Nephron progenitor cell (in vitro differentiated cells): ENCODE data around the gene UBE2M.
A peak's percentile ranks its signal among the peaks of the same experiment; 100 is the strongest.

Experiments
- DNase-seq: peaks from one replicate; pipeline ENCODE4 v3.0.0; 2021
- H3K27ac Mint-ChIP-seq: 2 replicates; pipeline ENCODE4 v1.8.0; 2021; ENCODE audit warnings: mild to moderate bottlenecking, moderate library complexity, mixed read lengths
- H3K27me3 Mint-ChIP-seq: 2 replicates; pipeline ENCODE4 v1.8.0; 2021; ENCODE audit warnings: mild to moderate bottlenecking, low read depth, mixed read lengths; ENCODE audit not compliant: poor library complexity
- H3K36me3 Mint-ChIP-seq: 2 replicates; pipeline ENCODE4 v1.8.0; 2021; ENCODE audit warnings: low read depth, mixed read lengths
- H3K4me1 Mint-ChIP-seq: 2 replicates; pipeline ENCODE4 v1.8.0; 2021; ENCODE audit warnings: mixed read lengths
- H3K4me3 Mint-ChIP-seq: 2 replicates; pipeline ENCODE4 v1.8.0; 2021; ENCODE audit warnings: mild to moderate bottlenecking, moderate library complexity, mixed read lengths
- H3K9me3 Mint-ChIP-seq: 2 replicates; pipeline ENCODE4 v1.8.0; 2021; ENCODE audit warnings: mild to moderate bottlenecking, moderate library complexity, mixed read lengths
- TF ChIP-seq, protein P1 (sequence below): fragments of 200-600 bp; sonication (generic); IDR thresholded peaks from 2 replicates; pipeline ENCODE4 v1.5.0; 2021; ENCODE audit warnings: antibody characterized with exemption

The UBE2M gene

DNA sequence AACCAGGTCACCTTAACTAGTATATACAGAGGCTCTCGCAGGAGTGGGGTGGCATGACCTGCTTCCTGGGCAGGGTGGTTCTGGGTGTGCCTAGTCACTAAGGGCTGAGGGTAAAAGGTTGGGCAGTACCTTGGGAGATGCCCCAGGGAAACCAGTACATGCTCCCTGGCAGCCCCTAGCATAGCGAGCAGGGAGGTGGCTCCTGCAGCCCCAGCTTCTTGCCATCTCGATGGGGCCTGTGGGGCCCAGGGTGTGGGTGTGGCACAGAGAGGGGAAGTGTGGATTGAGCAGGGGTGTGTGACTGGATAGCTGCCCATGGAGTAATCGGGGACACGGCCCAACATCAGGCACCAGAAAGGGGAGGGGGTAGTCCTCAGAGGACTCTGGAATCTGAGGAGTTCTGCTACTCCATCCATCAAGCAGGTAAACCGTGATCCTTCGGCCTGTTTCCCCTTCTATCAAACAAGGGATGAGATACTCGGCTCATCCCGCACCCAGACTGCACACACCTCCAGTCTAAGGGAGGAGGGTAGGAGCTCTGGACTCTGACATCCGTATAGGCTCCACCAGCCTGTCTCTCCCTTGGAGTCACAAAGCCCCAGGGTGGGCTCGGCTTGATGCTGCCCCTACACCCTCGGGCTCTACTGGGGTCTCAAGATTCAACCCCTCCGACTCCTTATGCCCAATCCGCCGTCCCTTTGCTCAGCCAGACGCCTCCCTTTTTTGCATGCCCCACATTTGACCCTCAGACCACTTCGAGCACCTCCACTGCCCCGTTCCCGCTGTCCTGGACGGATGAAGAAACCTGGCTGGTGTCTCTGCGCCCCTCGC lies 39.9 kb downstream of the UBE2M start:
- TF ChIP-seq, protein P1, sequence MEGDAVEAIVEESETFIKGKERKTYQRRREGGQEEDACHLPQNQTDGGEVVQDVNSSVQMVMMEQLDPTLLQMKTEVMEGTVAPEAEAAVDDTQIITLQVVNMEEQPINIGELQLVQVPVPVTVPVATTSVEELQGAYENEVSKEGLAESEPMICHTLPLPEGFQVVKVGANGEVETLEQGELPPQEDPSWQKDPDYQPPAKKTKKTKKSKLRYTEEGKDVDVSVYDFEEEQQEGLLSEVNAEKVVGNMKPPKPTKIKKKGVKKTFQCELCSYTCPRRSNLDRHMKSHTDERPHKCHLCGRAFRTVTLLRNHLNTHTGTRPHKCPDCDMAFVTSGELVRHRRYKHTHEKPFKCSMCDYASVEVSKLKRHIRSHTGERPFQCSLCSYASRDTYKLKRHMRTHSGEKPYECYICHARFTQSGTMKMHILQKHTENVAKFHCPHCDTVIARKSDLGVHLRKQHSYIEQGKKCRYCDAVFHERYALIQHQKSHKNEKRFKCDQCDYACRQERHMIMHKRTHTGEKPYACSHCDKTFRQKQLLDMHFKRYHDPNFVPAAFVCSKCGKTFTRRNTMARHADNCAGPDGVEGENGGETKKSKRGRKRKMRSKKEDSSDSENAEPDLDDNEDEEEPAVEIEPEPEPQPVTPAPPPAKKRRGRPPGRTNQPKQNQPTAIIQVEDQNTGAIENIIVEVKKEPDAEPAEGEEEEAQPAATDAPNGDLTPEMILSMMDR, result no peak
- Mint-ChIP-seq H3K9me3 (no peaks in the 10 kb centered on the region), H3K27ac (peak overlapping the region; percentile 99), H3K4me1 (peaks cover 58% of the 10 kb centered on the region), H3K4me3 (peak overlapping the region; percentile 90), H3K27me3 (no peaks in the 10 kb centered on the region), H3K36me3 (peaks cover 7% of the 10 kb centered on the region)
- no peak for DNase-seq

DNA sequence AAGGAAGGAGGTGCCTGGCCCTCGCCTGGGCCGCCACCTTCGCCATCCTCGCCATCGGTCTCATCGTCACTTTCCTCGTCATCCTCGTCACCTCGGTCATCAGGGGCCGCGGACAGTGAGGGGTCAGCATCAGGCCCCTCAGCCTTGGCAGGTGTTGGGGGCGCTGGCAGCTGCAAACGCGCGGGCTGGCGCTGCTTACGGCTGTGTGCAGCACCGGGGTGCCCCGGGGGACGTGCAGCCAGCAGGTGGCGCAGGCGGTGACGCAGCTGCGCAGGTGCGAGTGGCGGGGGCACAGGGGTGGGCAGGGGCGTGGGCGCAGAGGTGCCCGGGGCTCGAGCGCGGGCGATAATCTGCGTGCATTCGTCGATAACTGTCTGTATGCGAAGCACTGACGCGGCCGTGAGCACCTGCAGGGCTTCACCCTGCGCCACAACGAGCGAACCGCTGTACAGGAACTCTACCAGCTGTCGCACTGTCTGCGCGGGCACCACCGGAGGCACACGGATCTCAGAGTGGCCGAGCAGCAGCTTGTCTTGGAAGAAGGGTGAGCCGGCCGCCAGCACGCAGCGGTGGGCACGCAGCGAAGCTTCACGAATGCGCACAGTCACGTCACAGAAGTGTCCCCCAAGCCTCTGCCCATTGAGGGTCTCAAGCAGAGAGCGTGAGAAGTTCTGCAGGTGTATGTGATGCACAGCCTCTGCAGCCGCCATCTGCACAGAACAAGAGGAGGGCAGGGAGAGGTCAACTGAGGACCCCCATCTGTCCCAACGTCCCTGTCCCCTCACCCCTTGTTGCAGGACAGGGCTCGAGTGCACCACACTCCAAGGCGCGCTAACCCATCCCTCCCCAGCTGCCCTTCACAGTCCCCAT lies 41.2 kb downstream of the UBE2M start:
- no peaks in the 10 kb centered on the region for H3K27me3 Mint-ChIP-seq
- H3K9me3 Mint-ChIP-seq, result no peaks in the 10 kb centered on the region
- peak overlapping the region; percentile 56 for H3K4me3 Mint-ChIP-seq
- DNase-seq, result no peak
- H3K4me1 Mint-ChIP-seq, result peaks cover 58% of the 10 kb centered on the region
- H3K36me3 Mint-ChIP-seq, result peaks cover 7% of the 10 kb centered on the region
- H3K27ac Mint-ChIP-seq, result no peak overlapping the region
- TF ChIP-seq, protein P1, result no peak

DNA sequence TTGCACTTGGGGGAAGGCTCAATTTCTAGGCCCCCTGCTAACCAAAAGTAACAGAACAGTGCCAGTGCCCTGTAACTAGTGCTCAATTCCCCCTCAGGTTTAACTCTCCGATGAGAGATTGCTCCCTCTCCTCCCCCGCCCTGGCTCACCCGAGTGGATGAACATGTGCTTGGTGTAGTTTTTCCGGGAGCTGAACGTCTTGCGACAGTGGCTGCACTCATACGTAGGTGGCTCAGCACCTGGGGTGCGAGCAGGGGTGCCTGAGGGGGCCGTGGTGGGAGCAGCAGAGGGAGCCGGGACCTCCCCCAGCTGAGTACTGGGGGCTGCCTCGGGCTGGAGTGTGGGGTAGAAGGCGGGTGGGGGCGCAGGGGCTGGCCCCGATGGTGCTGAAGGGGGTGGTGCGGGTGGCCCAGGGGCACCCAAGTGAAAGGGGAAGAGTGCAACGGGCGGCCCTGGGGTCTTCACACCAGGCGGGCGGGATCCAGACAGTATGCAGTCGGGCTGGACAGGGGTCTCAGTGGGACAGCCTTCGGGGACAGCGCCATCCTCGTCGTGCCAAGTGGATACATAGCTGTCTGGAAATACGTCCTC lies 42.1 kb downstream of the UBE2M start:
- no peaks in the 10 kb centered on the region for H3K9me3 Mint-ChIP-seq
- H3K36me3 Mint-ChIP-seq, result peaks cover 7% of the 10 kb centered on the region
- no peak for DNase-seq
- H3K4me3 Mint-ChIP-seq, result peak overlapping the region; percentile 72
- H3K4me1 Mint-ChIP-seq, result peaks cover 53% of the 10 kb centered on the region
- no peaks in the 10 kb centered on the region for H3K27me3 Mint-ChIP-seq
- peak overlapping the region; percentile 93 for H3K27ac Mint-ChIP-seq
- TF ChIP-seq, protein P1, result no peak

DNA sequence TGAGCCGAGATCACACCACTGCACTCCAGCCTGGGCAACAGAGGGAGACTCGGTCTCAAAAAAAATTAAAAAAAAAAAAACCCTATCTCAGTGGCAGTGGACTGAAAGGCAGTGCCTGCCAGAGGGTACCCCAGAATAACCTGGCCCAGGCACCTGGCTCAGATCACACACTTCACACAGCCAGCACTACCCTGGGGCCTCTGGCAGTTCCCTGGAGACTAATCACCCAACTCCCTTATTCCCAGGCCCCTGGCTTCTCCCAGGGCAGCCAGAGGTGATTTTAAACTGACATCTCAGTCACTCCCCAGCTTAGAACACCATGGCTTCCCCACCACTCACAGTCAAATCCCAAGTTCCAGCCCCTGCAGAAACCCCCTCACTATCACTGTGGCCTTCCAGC lies 43.2 kb downstream of the UBE2M start:
- peaks cover 51% of the 10 kb centered on the region for H3K4me1 Mint-ChIP-seq
- TF ChIP-seq, protein P1, result no peak
- DNase-seq, result no peak
- H3K27ac Mint-ChIP-seq, result peak overlapping the region; percentile 93
- H3K9me3 Mint-ChIP-seq, result no peaks in the 10 kb centered on the region
- peaks cover 7% of the 10 kb centered on the region for H3K36me3 Mint-ChIP-seq
- H3K4me3 Mint-ChIP-seq, result peak overlapping the region; percentile 72
- no peaks in the 10 kb centered on the region for H3K27me3 Mint-ChIP-seq

DNA sequence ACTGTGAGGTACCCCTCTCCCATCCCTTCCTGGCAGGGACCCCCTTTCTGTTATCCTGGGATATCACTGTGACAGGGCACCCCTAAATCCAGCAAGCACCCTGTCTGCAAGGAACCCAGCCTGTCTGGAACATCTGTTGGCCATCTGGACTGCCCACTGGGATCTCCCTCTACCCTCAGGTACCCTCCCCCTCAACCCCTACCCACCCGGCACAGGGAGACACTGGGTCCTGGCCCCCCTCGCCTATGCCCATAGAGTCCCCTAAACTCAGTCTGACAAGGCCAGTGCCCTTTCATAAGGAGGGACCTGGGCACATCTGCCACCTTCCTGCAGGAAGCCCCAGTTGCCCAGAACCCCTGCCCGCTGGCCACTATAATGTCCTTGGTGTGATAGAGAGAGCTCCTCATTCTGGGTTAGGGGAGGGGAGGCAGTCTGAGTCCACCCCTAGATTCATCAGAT lies 43.8 kb downstream of the UBE2M start:
- H3K36me3 Mint-ChIP-seq, result peaks cover 11% of the 10 kb centered on the region
- H3K27ac Mint-ChIP-seq, result no peak overlapping the region
- TF ChIP-seq, protein P1, result no peak
- H3K27me3 Mint-ChIP-seq, result peaks cover 3% of the 10 kb centered on the region
- DNase-seq, result no peak
- H3K4me1 Mint-ChIP-seq, result peaks cover 52% of the 10 kb centered on the region
- peak overlapping the region; percentile 83 for H3K4me3 Mint-ChIP-seq
- H3K9me3 Mint-ChIP-seq, result peaks cover 3% of the 10 kb centered on the region
